Measurements from ENCODE around the gene B4GALT3.

Gene B4GALT3

DNA sequence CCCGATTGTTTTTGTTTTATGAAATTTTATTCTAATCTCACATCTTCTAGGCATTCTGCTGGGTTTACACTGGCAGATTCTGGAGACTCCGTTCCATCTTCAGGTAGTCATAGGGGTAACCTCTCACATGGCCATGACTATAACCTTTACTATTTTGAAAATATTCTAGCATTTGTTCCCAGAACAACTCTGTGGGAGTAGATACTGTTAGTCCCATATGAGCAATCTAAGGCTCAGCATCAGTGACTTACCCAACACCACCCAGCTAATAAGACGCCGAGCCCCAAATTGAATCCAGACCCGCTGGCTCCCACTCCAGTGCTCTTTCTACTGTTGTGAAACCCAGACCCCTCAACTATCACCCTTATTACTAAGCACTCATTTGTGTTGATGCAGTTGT lies 11.7 kb upstream of the B4GALT3 start:
- no peak for DNase-seq (ENCODE audit: low read depth, low spot score)
- no peak overlapping the region for H3K27ac ChIP-seq

GRCh38 chr1:161188381-161188780 lies 11.1 kb upstream of the B4GALT3 start:
- no peak for DNase-seq (ENCODE audit: low read depth, low spot score)
- no peak overlapping the region for H3K27ac ChIP-seq

- DNase-seq (ENCODE audit: low read depth, low spot score), result no peak
- H3K27ac ChIP-seq, result no peak overlapping the region
These were observed 10.0 kb upstream of the B4GALT3 start for GRCh38 chr1:161187311-161187710.

DNA sequence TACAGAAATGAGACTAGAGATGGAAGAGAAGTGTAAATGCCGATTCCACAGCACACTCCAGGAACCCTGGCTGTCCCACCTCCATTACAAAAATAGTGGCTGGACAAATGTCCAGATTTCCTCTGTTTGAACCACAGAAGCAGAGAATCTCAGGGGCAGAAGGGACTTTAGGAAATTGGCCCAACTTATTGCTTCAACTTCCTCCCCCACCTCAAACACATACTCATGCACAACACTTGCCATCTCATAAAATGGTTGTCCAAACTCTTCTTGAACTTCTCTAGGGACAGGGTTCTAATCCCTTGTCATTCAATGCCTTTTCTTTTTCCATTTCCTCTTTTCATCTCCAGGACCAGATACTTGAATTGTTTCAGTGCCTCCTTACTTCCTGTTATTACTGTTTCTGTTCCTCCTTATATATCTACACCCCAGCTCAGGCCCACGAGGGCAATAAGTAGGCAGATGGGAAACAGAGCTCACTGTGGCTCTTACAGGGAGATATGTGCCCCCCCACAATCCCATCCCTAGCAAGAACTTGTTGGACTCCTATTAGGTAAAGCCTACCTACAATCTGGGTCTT lies 8.5 kb upstream of the B4GALT3 start:
- H3K27ac ChIP-seq, result no peak overlapping the region
- DNase-seq (ENCODE audit: low read depth, low spot score), result no peak

DNA sequence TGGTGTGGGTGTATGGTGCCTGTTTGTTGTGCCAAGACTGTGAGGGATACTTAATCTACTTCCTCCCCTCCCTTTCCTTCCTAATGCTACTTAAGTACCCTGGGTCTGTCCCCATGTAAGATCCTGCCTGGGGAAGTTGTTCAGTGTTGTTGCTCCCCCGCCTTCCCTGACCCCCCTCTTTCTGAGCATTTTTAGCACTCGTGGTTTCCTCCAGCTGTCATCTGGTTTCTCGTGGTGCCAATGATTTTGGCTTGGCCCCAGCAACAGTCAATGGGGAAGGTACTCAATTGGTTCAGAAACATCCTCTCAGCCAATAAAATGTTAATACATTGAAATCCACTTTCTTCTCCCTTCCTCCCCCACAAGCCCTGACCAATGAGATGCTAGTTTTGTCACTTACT lies 8.0 kb upstream of the B4GALT3 start:
- no peak for DNase-seq (ENCODE audit: low read depth, low spot score)
- H3K27ac ChIP-seq, result no peak overlapping the region

DNA sequence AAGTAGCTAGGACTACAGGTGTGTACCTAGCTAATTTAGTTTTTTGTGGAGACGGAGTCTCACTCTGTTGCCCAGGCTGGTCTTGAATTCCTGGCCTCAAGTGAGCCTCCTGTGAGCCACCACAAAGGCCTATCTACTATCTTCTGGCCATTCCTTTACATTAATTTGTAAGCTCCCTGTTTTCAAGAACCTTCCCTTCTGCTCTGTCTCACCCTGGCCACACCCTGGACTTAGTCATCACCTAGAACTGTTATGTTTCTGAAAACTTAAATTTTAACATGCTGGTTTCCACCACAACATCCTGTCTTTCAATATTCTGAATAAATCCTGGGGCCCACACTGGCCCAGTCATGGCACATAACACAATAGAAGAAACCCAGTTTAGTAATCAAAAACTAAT lies 4.9 kb upstream of the B4GALT3 start:
- no peak for DNase-seq (ENCODE audit: low read depth, low spot score)

DNA sequence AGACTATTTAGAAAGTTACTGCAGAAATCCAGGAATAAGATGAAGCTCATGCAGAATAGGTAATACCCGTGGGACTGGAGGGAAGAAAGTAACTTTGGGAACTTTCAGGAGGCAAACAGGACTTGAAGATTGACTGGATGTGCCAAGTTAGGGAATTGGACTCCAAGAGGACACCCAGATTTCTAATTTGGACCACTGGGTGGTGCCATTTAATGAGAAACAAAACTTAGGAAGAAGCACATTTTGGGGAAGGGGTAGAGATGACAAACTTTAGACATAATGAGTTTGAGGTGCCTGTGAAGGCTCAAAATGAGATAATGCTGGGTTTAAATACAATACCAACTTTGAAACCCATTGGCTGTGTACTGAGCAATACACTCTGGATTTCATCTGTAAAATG lies 3.3 kb upstream of the B4GALT3 start:
- H3K27ac ChIP-seq, result no peak overlapping the region
- DNase-seq (ENCODE audit: low read depth, low spot score), result no peak

More for the DNA sequence above, 4.9 kb upstream of the B4GALT3 start:
- H3K27ac ChIP-seq, result peak overlapping the region; percentile 53

DNA sequence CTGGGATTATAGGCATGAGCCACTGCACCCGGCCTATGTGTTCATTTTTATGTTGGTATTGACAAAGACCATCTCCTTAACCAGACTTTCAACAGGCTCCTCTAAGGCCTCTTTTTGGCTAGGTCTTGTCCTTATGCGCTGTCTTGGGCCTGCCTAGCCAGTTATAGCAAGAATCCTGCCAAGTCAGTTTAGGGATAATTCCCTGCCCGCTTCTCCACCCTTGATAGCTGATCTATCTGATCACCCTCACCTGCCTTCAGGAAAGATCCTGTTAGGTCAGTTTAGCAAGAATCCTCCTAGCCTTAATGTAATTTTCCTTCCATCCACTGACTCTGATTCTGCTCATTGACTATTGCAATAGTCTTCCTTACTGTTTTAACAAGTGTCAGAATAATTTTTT lies 2.4 kb upstream of the B4GALT3 start:
- no peak for DNase-seq (ENCODE audit: low read depth, low spot score)
- no peak overlapping the region for H3K27ac ChIP-seq

DNA sequence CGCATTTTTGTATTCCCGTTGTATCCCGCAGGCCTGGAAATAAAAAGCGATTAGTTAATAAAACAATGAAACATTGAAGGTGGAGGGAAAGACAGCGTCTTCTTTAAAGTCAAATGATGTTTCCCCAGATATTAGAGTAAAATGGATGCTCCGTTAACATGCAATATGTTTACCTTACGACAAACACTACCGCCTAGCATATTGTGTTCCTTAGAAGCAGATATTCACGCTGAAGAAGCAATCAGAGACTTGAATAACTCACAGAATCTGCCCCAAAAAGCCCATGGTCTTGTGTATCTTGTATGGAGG lies 583 bp upstream of the B4GALT3 start:
- peak overlapping the region; percentile 33 for H3K27ac ChIP-seq
- no peak for DNase-seq (ENCODE audit: low read depth, low spot score)

GRCh38 chr1:161176468-161177111 lies 717 bp downstream of the B4GALT3 start:
- peak overlapping the region; percentile 33 for H3K27ac ChIP-seq
- DNase-seq (ENCODE audit: low read depth, low spot score), result no peak

DNA sequence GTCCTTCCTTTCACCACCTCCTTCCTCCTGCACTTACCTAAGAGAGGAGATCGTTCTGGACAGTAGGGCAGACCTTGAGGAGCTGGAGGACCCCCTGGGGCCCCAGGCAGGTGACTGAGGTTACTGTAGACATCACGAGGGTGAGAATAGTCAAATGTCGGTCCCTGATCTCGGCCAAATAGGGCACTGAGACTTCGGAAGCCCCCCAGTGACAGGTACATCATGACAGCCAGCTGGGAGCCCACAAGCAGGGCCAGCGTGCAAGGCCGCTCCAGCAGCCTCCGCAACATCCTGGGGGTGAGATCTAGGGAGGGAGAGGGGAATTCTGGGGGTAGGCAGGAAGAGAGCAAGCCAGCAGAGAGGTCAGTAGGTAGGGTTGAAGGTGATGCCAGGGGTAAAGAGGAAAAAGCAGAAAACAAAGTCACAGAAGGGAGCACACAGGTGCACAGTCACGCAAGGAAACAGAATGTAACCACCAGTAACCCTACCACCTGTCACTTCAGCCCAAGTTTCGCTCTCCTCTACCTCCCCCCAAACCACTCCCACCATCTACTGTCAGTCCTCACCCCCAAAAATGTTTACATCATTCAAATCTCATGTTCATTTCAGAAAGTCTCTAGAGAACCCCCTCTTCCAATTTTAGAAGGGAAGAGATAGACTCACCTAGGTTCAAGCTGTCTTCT lies 1.4 kb downstream of the B4GALT3 start:
- DNase-seq (ENCODE audit: low read depth, low spot score), result no peak
- H3K27ac ChIP-seq, result no peak overlapping the region

- no peak overlapping the region for H3K27ac ChIP-seq
- DNase-seq (ENCODE audit: low read depth, low spot score), result no peak
These were observed 2.4 kb downstream of the B4GALT3 start for GRCh38 chr1:161174911-161175310.

GRCh38 chr1:161173711-161174110 lies 3.6 kb downstream of the B4GALT3 start:
- no peak for DNase-seq (ENCODE audit: low read depth, low spot score)

DNA sequence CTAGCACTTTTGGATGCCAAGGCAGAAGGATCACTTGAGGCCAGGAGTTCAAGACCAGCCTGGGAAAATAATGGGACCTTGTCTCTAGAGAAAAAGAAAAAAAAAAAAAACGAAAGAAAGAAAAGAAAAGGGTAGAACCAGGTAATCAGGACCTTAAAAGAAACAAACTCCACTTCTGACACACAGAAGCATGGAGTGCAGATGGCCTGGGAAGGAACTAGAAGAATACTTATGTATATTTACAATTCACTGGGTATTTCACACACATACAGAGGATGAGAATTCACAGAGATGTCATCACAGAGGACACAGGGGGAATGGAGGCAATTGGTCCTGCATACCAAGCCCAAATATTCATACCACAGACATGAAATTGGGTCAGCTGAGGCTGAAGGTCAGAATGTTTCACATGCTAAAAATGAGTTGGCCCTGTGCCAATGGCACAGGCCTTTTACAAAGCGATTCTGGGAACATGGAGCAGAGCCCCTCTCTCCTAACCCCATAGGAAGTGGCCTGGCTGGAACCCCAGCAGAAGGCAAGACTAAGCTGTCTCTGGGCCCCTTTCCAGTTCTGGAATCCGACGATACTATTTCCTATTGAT lies 4.4 kb downstream of the B4GALT3 start:
- H3K27ac ChIP-seq, result no peak overlapping the region

More at GRCh38 chr1:161173711-161174110, 3.6 kb downstream of the B4GALT3 start:
- no peak overlapping the region for H3K27ac ChIP-seq

GRCh38 chr1:161172349-161172748 lies 5.0 kb downstream of the B4GALT3 start:
- DNase-seq (ENCODE audit: low read depth, low spot score), result no peak
- no peak overlapping the region for H3K27ac ChIP-seq

More for the DNA sequence above, 4.4 kb downstream of the B4GALT3 start:
- no peak for DNase-seq (ENCODE audit: low read depth, low spot score)

DNA sequence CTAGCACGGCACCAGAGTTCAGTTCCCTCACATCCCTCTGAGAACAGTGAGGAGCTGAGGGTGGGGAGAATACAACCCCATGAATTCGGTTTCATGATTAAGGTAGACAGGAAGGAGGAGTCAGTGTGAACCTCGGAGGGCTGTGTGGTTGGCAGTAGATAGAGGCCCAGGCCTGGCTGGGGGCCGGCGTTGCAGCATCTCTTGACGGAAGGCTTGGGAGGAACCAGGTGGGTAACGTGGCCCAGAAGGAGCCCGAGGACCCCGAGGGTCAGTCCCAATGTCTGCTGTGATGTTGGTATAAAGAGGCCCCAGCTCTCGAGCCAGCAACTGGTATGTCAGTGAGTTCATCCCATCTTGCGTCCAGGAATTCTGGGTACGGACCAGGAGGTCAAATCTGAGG lies 5.6 kb downstream of the B4GALT3 start:
- DNase-seq (ENCODE audit: low read depth, low spot score), result no peak
- no peak overlapping the region for H3K27ac ChIP-seq

DNA sequence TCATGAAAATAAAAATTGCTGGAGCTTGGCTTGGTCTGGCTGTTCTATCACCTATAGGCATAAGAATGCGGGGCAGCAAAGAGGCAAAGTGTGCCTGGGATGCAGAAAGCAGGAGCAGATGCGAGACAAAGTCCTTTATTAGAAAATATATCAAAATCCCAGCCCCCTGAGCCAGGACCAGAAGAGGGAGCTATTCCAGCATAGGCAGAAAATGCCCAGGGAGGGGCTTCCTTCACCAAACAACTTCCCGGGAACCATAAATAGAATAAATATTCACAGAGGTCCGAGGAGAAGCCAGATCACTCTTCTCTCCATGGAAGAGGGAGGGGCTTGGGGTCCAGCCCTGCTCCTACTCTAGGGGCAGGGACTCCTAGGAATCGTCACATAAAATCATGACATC lies 6.1 kb downstream of the B4GALT3 start:
- H3K27ac ChIP-seq, result no peak overlapping the region

DNA sequence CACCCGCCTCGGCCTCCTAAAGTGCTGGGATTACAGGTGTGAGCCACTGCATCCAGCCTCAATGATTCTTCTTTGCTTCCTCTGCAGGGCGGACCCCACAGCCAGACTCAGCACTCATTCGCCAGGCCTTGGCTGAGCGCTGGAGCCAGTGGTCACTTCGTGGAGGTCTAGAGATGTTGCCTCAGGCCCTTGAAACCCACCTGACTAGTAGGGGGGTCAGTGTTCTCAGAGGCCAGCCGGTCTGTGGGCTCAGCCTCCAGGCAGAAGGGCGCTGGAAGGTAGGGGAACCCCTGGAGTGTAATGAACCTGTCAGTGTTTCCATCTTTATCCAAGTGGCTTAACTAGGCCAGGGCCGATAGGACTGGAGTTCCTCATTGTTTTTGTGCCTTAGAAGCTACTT lies 8.4 kb downstream of the B4GALT3 start:
- no peak for DNase-seq (ENCODE audit: low read depth, low spot score)
- H3K27ac ChIP-seq, result no peak overlapping the region

More for the DNA sequence above, 6.1 kb downstream of the B4GALT3 start:
- DNase-seq (ENCODE audit: low read depth, low spot score), result no peak

DNA sequence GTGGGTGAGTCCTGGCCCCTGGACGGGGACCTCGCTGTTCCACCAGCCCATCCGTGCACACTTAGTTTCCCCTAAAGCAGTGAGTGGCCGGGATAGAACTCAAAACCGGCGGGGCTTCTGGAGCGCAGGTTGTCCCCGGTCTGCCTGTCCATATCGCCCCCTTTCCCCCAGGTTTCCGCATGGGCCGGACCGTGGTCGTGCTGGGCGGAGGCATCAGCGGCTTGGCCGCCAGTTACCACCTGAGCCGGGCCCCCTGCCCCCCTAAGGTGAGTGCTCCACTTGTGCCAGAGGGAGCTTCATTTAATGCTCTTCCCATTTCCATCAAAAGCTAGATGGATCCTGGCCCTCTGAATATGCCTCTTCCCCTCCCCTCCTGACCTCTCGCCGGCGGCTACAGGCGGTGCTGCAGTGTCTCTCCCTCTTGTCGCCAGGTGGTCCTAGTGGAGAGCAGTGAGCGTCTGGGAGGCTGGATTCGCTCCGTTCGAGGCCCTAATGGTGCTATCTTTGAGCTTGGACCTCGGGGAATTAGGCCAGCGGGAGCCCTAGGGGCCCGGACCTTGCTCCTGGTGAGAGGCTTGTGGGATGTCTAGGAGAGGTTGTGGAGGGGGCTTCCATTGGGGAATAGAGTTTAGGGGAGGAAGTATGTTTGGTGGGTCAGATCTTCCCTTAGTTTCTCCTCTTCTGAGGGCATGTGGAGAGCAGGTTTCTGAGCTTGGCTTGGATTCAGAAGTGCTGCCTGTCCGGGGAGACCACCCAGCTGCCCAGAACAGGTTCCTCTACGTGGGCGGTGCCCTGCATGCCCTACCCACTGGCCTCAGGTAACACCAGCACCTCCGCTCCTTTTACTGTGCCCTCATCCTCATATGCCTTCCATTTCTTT lies 10.4 kb downstream of the B4GALT3 start:
- peak overlapping the region; percentile 56 for H3K27ac ChIP-seq
- no peak for DNase-seq (ENCODE audit: low read depth, low spot score)
